B cell (primary cell): ENCODE results near the gene HADHB. TPM values are rescaled to one million over a fixed set of nuclear protein-coding genes. Genes with fewer than 3 reads are reported as not detected.

ENCODE experiments used
- ATAC-seq: fragments of 200-7000 bp; cut with Tn5 transposase; one replicate; pipeline ENCODE4 v1.10.0; 2021; ENCODE audit warnings: low read depth, mild to moderate bottlenecking, moderate number of reproducible peaks, moderate library complexity
- CTCF ChIA-PET: fragments of 350-600 bp; sonication (Branson Sonifier 250); formaldehyde crosslinking; loops from one replicate; lab custom pipeline; 2021; ENCODE audit warnings: antibody characterized with exemption, inconsistent platforms; lab: Charles Lee
- POLR2A ChIA-PET: fragments of 350-600 bp; sonication (Branson Sonifier 250); formaldehyde crosslinking; loops from one replicate; lab custom pipeline; 2021; ENCODE audit warnings: antibody characterized with exemption; lab: Charles Lee
- DNase-seq: peaks from one replicate; pipeline ENCODE4 v3.0.0; 2013
- H2AFZ ChIP-seq: 2 replicates; pipeline ENCODE4 v1.6.1; 2012; ENCODE audit warnings: mild to moderate bottlenecking, low read depth, low read length; ENCODE audit not compliant: insufficient read depth, poor library complexity, severe bottlenecking
- H3K27ac ChIP-seq, 2 donors: 1 replicate in 1 of 2; 2 replicates in 1 of 2; pipeline ENCODE4 v1.5.1; 2012 to 2013; ENCODE audit warnings: low read length in 2 of 2, mild to moderate bottlenecking in 2 of 2, moderate library complexity in 1 of 2
- H3K27me3 ChIP-seq, 4 experiments: fragments of 200-600 bp in 1 of 4; sonication (generic) in 1 of 4; replicated peaks in 1 of 4; 1 replicate in 2 of 4; 2 replicates in 2 of 4; pipeline versions ENCODE4 v1.6.1 to v1.7.0; 2013 to 2016; ENCODE audit warnings: low read length in 3 of 4, mild to moderate bottlenecking in 2 of 4, mixed read lengths in 1 of 4, moderate library complexity in 1 of 4; ENCODE audit not compliant: insufficient read depth in 4 of 4, control insufficient read depth in 3 of 4; ENCODE audit errors: control extremely low read depth in 1 of 4
- H3K36me3 ChIP-seq, 2 experiments: replicated peaks in 1 of 2; 1 replicate in 1 of 2; 2 replicates in 1 of 2; pipeline versions ENCODE4 v1.6.1 to v1.7.1; 2013; ENCODE audit warnings: low read length in 1 of 2; ENCODE audit not compliant: insufficient read depth in 2 of 2, control insufficient read depth in 1 of 2; ENCODE audit errors: control extremely low read depth in 1 of 2, extremely low read depth in 1 of 2
- H3K4me1 ChIP-seq, 2 donors: fragments of 200-600 bp in 1 of 2; sonication (generic) in 1 of 2; 1 replicate in 1 of 2; 2 replicates in 1 of 2; pipeline versions ENCODE4 v1.5.1 to v1.6.1; 2013 to 2017; ENCODE audit warnings: low read length in 2 of 2; ENCODE audit not compliant: control insufficient read depth in 2 of 2, insufficient read depth in 2 of 2
- H3K4me2 ChIP-seq: replicated peaks from 2 replicates; pipeline ENCODE3; 2012; ENCODE audit warnings: mild to moderate bottlenecking, low read depth, low read length; ENCODE audit not compliant: poor library complexity, severe bottlenecking
- H3K4me3 ChIP-seq, 5 experiments: fragments of 200-600 bp in 1 of 5; sonication (generic) in 1 of 5; 1 replicate in 3 of 5; 2 replicates in 2 of 5; pipeline versions ENCODE4 v1.5.1 to v1.7.0; 2011 to 2016; ENCODE audit warnings: low read length in 4 of 5, mild to moderate bottlenecking in 4 of 5, low read depth in 2 of 5, control low read depth in 1 of 5, moderate library complexity in 1 of 5; ENCODE audit not compliant: insufficient read depth in 1 of 5; ENCODE audit errors: control extremely low read depth in 1 of 5, extremely low read depth in 1 of 5
- H3K79me2 ChIP-seq: fragments of 200-600 bp; sonication (generic); one replicate; pipeline ENCODE4 v1.6.0; 2016; ENCODE audit warnings: low read length; ENCODE audit not compliant: control insufficient read depth, insufficient read depth
- H3K9ac ChIP-seq: fragments of 200-600 bp; sonication (generic); 2 replicates; pipeline ENCODE4 v1.6.1; 2017; ENCODE audit warnings: mild to moderate bottlenecking, low read length, moderate library complexity
- H3K9me3 ChIP-seq, 3 donors: one replicate each; pipeline versions ENCODE4 v1.6.1 to v1.7.1; 2013; ENCODE audit warnings: low read length in 2 of 3; ENCODE audit not compliant: control insufficient read depth in 2 of 3, insufficient read depth in 1 of 3; ENCODE audit errors: control extremely low read depth in 1 of 3
- H4K20me1 ChIP-seq: 2 replicates; pipeline ENCODE4 v1.6.0; 2012; ENCODE audit warnings: mild to moderate bottlenecking, low read length; ENCODE audit not compliant: insufficient read depth, control insufficient read depth, poor library complexity, severe bottlenecking
- H3K27ac Mint-ChIP-seq: one replicate; pipeline ENCODE4 v1.8.0; 2021; ENCODE audit warnings: mixed read lengths
- H3K27me3 Mint-ChIP-seq: one replicate; pipeline ENCODE4 v1.8.0; 2021; ENCODE audit warnings: mixed read lengths
- H3K4me1 Mint-ChIP-seq: one replicate; pipeline ENCODE4 v1.8.0; 2021; ENCODE audit warnings: mixed read lengths
- H3K4me3 Mint-ChIP-seq: one replicate; pipeline ENCODE4 v1.8.0; 2021; ENCODE audit warnings: mixed read lengths
- H3K9me3 Mint-ChIP-seq: one replicate; pipeline ENCODE4 v1.8.0; 2022; ENCODE audit warnings: mixed read lengths; ENCODE audit not compliant: insufficient read depth
- CTCF ChIP-seq: fragments of 200-600 bp; IDR thresholded peaks from one replicate; pipeline ENCODE4 v1.8.0; 2022; ENCODE audit warnings: antibody characterized with exemption, mild to moderate bottlenecking
- EZH2 ChIP-seq: IDR thresholded peaks from 2 replicates; pipeline ENCODE4 v1.6.1; 2012; ENCODE audit warnings: borderline replicate concordance, low read depth, mild to moderate bottlenecking, moderate library complexity, low read length; ENCODE audit not compliant: insufficient read depth, poor library complexity, severe bottlenecking
- WGBS: methylation state at CpG from one replicate; pipeline ENCODE4 v1.1.5; 2013; ENCODE audit warnings: missing lambda C conversion rate; ENCODE audit not compliant: insufficient coverage; 5-methylcytosine and 5-hydroxymethylcytosine counted together
- intact Hi-C: fragments of 100-400 bp; cut with micrococcal nuclease; formaldehyde crosslinking; loops from one replicate; pipeline ENCODE4 v1.10.0; 2022
- polyA plus RNA-seq: library from polyadenylated mRNA; depleted of rRNA; stranded (reverse); fragments of >200 nt; gene quantifications from 2 replicates; pipeline ENCODE4 v1.2.3, GENCODE V29; 2012
- total RNA-seq, 2 donors: library from RNA; stranded (reverse); fragments of 120-200 nt in 1 of 2; gene quantifications; 1 replicate in 1 of 2; 2 replicates in 1 of 2; pipeline versions ENCODE4 v1.2.3 to v1.2.4, GENCODE V29; 2013 to 2022

The HADHB gene
- total and polyA plus RNA-seq, 2 donors (not counting 1 experiment from before 2014, with no cell fraction given): 40.6 to 64.2 TPM

- H3K4me1 Mint-ChIP-seq: no peaks in the 10 kb centered on the region
- Histone ChIP-seq H3K9ac (no peak overlapping the region), H2AFZ (no peak overlapping the region), H3K9me3 (peaks cover 0 to 7% (median 0%) of the 10 kb centered on the region in 3 donors), H3K36me3 (peaks cover 27 to 79% of the 10 kb centered on the region in 2 experiments), H3K4me3 (no peak overlapping the region), H3K27me3 (no peaks in the 10 kb centered on the region), H4K20me1 (no peaks in the 10 kb centered on the region), H3K4me1 (no peaks in the 10 kb centered on the region), H3K27ac (no peak overlapping the region), H3K4me2 (no peak overlapping the region), H3K79me2 (peaks cover 7% of the 10 kb centered on the region)
- intact Hi-C loops: no loop called here
- H3K27me3 Mint-ChIP-seq: no peaks in the 10 kb centered on the region
- 100% methylated on average over 1 of the region's 2 CpGs for WGBS
- H3K9me3 Mint-ChIP-seq: no peaks in the 10 kb centered on the region
- DNase-seq (no peak), ATAC-seq (no peak)
- ChIA-PET POLR2A (no interaction called here), CTCF (interaction anchor here (0.6 kb wide), 1 partner anchor 1073 kb away, joined by 3 read pairs; no protein-coding TSS in a partner anchor)
- H3K27ac Mint-ChIP-seq: no peak overlapping the region
- no peak for TF ChIP-seq EZH2
- no peak for TF ChIP-seq CTCF
- no peak overlapping the region for H3K4me3 Mint-ChIP-seq
Observed at GRCh38 chr2:26230806-26231205, 13.9 kb upstream of the HADHB start.

GRCh38 chr2:26235089-26235488, 9.7 kb upstream of the HADHB start:
- ChIA-PET POLR2A (no interaction called here), CTCF (interaction anchor here (0.7 to 2.1 kb wide), 4 partner anchors 90 to 345 kb away, joined by 3 to 9 read pairs (median 4); no protein-coding TSS in a partner anchor)
- no peaks in the 10 kb centered on the region for H3K27me3 Mint-ChIP-seq
- Histone ChIP-seq H3K4me3 (no peak overlapping the region), H3K36me3 (peaks cover 19 to 76% of the 10 kb centered on the region in 2 experiments), H4K20me1 (peaks cover 7% of the 10 kb centered on the region), H3K4me1 (peaks cover 0 to under 1% of the 10 kb centered on the region in 2 donors), H3K27ac (no peak overlapping the region), H2AFZ (no peak overlapping the region), H3K4me2 (no peak overlapping the region), H3K27me3 (no peaks in the 10 kb centered on the region), H3K79me2 (peaks cover 27% of the 10 kb centered on the region), H3K9ac (no peak overlapping the region), H3K9me3 (no peaks in the 10 kb centered on the region)
- H3K4me1 Mint-ChIP-seq: peaks cover 4% of the 10 kb centered on the region
- intact Hi-C loops: no loop called here
- TF ChIP-seq CTCF: no peak
- no peak for TF ChIP-seq EZH2
- H3K9me3 Mint-ChIP-seq: no peaks in the 10 kb centered on the region
- WGBS: 98% methylated on average over 7 of the region's 9 CpGs
- ATAC-seq (no peak), DNase-seq (peak; percentile 13)
- no peak overlapping the region for H3K27ac Mint-ChIP-seq
- no peak overlapping the region for H3K4me3 Mint-ChIP-seq
